Activated T-helper 9 cell treated with anti-CD3 and anti-CD28 coated beads, Interleukin-2, amount 50 U/mL, for 16 hours (primary cell): ENCODE measurements around the gene DBNDD2.

Source experiments
- DNase-seq: peaks from one replicate; pipeline ENCODE4 v3.0.0-alpha.2; 2020; ENCODE audit warnings: low read depth

Gene DBNDD2

GRCh38 chr20:45449528-45449927 is 41.4 kb downstream of the DBNDD2 start:
- DNase-seq = no peak

GRCh38 chr20:45450097-45450818 is 42.2 kb downstream of the DBNDD2 start:
- DNase-seq = no peak

DNA sequence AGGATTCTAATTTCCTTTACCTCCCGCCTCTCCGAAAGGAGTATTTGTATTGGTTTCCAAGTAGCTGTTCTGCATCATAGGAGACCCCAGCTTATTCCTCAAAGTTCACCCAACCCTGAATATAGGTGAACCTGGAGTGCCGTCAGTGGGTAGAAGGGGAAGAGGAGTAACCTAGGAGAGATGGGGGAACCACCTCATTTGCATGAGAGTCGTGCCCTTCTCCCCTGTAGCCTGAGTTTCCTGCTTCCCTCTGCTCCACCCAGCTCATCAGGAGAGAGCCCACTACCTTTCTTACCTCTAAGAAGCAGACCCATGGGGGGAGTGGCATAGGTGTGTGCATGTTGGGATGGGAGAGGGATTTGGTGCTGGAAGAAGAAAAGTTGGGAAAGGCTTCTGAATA is 44.1 kb downstream of the DBNDD2 start:
- DNase-seq = no peak

- DNase-seq = no peak
Observed at GRCh38 chr20:45452772-45453691, 44.9 kb downstream of the DBNDD2 start.

GRCh38 chr20:45456632-45457031 is 48.5 kb downstream of the DBNDD2 start:
- no peak for DNase-seq

DNA sequence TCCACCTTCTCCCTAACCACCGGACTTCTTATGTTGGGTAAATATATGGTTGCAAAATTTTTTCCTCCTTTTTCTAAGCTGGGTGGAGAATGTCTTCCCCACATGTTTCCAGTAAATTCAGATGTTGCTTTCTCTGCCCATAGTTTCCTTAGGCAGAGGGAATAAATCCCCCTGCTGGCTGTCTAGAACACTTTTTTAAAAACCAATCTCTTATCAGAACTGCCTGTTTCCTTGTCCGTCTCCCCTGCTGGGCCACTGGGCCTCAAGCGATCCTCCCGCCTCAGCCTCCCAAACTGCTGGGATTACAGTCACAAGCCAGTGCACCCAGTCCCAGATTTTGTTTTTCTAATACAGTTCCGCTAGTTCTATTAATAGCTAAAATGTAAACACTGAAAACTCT is 51.5 kb downstream of the DBNDD2 start:
- no peak for DNase-seq
